HG02852 (cell line): ENCODE measurements around the gene PAX3.

Experiments used
- ATAC-seq: cut with Tn5 transposase; IDR thresholded peaks from one replicate; pipeline ENCODE4 v1.9.1; 2021; ENCODE audit warnings: mild to moderate bottlenecking, moderate library complexity; ENCODE audit not compliant: unreplicated experiment

The PAX3 gene

GRCh38 chr2:222299906-222300725, 1.3 kb upstream of the PAX3 start:
- no peak for ATAC-seq

- ATAC-seq = no peak
Observed at GRCh38 chr2:222298001-222298310, 842 bp downstream of the PAX3 start.

DNA sequence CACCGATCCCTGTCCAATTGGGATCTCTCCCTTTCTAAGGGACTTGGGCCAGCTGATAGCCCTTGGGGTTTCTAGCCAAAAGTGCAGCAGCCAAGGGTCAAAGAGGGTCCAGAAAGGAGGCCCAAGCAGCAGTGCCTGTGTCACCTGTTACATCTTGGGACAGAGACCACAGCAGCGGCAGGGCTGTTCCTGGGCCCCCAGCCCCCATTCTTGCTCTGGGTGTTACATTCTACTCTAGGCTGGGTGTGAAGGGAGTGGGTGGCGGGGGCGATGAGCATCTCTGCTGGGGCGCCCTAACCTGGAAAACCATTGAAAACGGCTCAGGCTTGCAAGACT, 1.2 kb downstream of the PAX3 start:
- ATAC-seq = no peak

GRCh38 chr2:222296911-222297599, 1.7 kb downstream of the PAX3 start:
- no peak for ATAC-seq

GRCh38 chr2:222296311-222296741, 2.5 kb downstream of the PAX3 start:
- no peak for ATAC-seq

DNA sequence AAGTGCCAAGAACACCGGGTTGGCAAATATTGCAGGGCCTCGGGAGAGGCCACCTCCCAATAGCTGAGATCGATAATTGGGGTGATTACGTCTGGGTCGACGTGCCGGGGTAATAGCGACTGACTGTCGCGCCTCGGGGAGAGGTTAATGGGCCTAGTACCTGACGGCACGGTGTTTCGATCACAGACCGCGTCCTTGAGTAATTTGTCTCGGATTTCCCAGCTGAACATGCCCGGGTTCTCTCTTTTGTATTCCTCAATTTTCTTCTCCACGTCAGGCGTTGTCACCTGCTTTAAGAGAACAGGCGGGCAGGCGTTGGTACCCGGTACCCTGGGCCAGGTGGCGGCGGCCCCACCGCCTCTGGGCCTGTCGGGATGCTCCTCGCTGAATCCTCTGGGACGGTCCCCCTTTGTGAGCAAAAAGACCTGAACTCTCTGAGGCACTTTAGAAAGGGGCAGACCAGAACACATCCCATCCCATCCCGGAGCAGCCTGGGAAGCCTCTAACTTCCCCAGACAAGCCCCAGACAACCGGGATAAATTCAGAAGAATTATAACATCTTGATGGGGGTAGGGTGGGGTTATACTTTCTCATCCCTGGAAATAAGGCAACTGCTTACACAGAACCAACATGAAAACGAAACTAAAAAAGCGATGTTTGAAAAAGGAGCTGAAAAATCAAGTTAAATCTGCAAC, 3.3 kb downstream of the PAX3 start:
- ATAC-seq = no peak

- ATAC-seq = no peak
Observed at GRCh38 chr2:222294996-222295367, 3.8 kb downstream of the PAX3 start.

DNA sequence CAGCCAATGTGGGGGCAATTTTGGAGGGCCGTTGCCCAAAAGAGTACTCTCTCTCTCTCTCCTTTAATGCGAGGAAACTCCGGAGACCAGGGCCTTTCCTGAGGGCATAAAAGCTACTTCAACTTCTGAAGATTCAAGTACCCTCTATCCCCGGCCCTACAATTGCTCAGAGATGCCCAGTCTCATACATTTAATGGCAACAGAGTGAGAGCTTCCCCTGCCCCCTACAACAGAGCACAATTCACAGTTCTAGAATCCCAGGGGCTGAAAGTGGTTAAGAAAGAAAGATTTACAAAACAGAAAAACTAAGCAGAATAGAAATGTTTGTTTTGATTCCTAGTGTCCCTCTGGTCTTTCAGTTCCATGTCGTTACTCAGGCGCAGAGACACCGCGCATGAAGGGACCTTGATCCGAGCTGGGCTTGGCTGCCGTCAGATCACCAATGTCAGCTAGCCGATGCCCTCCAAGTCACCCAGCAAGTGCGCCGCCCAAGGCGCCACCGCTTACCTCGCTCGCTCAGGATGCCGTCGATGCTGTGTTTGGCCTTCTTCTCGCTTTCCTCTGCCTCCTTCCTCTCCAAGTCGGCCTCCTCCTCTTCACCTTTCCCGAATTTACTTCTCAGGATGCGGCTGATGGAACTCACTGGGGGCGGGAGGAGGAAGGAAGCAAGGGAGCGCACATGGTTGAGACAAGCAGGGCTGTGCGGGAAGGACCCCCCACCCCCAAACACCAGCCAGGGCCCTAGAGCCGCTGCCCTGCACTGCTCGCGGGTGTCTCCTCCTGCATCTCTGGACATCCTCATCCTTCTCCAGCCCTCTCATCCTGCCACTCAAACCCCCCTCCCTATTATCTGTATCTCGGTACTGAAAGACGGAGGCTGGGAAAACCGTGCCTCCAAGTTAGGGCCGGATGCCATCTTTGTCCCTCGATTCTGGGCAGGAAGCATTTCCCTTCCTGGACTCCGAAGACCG, 4.9 kb downstream of the PAX3 start:
- no peak for ATAC-seq

- ATAC-seq = no peak
Observed at GRCh38 chr2:222292149-222293134, 6.4 kb downstream of the PAX3 start.

GRCh38 chr2:222291485-222291841, 7.3 kb downstream of the PAX3 start:
- no peak for ATAC-seq

DNA sequence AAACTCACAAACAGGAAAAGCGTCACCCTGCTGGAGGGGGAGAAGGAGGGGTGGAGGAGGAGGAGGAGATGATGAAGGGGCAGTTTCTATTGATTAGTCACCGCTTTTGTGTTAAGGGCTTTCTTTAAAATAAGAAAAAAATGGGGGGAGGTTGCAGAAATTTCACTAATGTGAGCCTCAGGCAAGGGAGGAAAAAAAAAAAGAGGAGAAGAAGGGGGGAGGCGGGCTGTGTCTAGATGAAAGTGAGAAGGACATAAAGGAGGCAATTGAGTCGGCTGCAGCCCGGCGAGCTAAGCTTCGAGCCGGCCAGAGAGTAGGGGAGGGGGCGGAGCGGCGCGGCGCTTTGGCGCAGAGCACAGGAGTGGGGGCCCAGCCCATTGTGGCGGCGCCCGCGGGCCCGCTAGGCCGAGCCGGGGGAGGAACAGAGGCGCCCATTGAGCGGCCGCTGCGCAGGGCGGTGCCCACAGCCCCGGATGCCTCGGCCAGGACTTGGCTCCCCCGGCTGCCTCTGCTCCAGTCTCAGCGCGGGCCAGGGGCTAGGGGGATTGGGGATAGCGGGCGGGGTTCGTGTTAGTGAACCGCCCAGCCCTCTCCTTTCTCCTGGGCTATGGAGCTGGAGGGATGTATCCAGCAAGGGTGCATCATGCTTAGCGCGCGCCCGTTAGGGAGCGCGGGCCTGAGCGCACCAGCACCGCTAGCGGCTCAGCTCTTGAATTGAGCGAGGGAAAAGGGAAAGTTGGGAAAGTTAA, 7.9 kb downstream of the PAX3 start:
- no peak for ATAC-seq

DNA sequence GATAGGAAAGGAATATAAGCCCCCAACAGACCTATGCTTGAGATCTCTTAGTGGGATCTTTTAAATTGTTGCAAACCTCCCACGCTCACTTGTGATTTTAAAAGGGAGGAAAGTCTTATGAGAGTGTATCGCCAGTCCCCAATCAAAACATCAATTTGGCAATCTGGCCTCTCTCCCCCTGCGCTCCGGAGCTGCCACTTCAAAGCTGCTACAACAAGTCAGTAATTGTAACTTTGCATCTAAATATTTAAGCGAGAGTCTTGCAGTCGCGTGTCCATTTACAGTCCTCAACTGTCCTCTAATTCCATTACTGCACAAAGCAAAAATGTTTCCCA, 8.4 kb downstream of the PAX3 start:
- ATAC-seq = no peak

DNA sequence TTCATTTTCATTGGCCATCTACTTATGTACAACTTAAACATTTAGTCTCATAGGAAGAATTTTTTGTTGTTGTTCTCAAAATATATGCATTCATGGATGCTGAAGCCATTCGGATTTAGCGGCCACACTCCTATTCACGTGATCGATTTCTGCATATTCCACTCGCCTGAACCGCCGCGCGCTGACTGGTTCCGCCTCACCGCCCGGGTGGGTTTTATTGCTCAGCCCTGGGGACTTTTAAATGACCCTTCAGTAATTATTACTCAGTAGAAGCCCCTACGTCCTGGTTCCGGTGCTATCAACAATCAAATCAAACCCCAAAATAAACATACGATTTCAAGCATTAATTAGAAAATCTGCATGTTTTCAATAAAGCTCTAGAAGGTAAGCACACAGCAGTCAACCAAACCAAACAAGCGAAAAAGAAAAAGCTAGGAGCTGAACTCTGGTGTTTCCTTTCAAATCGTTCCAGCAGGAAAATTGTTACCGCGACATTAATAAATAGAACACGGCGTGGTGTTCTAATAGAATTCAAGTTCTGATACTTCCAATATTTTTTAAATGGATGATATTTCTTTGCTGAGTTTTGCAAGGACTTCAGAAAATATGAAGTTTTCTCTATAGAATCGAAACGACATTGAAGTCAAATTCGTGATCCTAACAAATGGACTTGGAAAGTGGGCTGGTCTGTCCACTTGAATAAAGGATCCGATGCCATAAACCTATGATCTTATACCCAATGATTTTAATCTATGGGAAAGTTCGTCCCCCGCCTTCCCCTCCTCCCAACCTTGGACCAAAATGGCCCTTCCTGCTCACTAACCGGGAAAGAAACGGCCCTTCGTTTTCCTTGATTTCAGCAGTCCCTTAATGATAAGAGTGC, 9.3 kb downstream of the PAX3 start:
- ATAC-seq = no peak

DNA sequence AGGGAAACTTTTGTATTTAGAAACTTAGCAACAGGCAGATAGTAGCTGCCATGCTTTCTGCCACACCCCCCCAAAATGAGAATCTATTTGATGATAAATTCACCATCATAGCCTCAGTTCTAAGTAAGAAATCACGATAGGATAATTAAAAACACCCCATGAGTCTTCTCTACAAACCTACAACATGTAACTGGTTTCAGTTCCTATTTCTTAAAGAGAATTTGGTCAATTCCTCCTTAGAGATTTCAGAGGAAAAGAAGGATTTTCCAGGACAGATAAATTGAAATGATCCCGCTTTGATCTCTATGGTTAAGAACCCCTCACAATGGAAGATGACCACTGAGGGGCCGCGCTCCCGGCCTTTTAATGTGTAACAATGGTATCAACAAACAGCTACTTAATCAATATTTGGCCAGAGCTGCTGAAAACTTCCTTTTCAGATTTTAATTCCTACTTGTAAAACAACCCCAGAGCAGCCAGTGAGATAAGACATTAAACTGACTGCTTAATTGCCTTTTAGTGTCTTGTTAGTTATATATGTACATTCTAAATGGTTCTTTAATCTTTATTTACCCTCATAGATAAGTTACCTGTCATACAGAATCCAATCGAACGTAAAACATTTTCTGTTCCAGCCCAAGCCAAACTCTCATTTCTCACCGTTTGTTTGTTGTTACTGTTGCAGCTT, 10.1 kb downstream of the PAX3 start:
- ATAC-seq = no peak

DNA sequence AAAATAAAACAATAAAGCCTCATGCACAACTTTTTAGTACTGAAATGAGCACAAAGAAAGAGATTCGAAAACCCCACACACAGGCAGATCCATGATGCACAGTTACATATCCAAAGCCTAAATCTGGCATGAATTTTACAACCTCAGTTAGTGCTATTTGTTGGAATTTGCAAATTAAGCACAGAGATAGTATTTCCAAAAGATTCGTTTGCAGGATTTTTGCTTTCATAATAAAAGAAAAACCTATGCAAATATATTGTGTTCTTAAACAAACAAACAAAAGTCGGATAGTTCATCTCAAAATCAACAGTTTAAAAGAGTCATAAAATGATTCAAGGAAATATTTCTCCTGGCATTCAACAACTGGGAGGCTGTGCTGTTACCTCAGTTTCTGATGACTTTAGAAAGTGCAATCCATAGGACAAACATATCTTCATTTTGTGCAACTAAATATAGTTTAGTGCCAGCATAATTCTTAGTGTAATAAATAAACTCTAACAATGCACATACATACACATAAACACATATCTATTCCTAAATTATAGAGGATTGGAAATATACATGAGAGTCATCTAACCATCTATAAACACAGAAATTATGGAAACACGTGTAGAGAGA, 10.8 kb downstream of the PAX3 start:
- no peak for ATAC-seq

- no peak for ATAC-seq
Observed at GRCh38 chr2:222284466-222284865, 14.3 kb downstream of the PAX3 start.

DNA sequence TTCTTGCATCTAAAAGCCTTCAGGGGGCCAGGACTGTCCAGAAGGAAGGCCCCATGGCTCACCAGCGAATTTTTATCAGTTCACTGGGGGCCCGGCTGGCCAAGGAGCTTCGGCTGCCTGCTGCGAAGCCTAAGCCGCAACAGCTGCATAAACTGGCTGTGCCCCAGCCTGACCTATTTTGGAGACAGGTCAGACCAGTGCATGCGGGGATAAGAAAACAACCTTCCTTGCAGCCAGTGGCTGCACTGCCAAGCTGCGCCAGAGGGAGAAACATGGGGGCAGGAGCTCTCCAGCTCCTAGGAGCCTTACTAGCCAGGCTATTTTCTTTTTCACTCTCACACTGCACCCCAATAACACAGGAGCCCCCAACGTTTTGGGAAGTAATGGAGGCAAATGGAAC, 15.2 kb downstream of the PAX3 start:
- ATAC-seq = no peak
